H1 (cell line): ENCODE results near the gene PPP2R3B. TPM values are rescaled to one million over a fixed set of nuclear protein-coding genes. Genes with fewer than 3 reads are reported as not detected.

Source experiments
- CHD2 ChIP-seq: IDR thresholded peaks from 2 replicates; pipeline ENCODE4 v1.6.1; 2012; ENCODE audit warnings: low read length, improper control_type of control experiment
- HDAC2 ChIP-seq, 2 experiments: fragments of 300-600 bp in 1 of 2; sonication (generic) in 1 of 2; IDR thresholded peaks; 2 replicates each; pipeline ENCODE4 v1.6.1; 2011 to 2012; ENCODE audit warnings: low read depth in 2 of 2, low read length in 2 of 2, mild to moderate bottlenecking in 2 of 2, moderate library complexity in 2 of 2, borderline replicate concordance in 1 of 2, inconsistent platforms in 1 of 2
- polyA plus RNA-seq, 7 experiments: library from polyadenylated mRNA; depleted of rRNA in 3 of 7; stranded (reverse) in 5 of 7; unstranded in 2 of 7; fragments of >200 nt in 5 of 7; fragments of 200-250 nt in 2 of 7; gene quantifications; 1 replicate in 5 of 7; 2 replicates in 1 of 7; 4 replicates in 1 of 7; pipeline versions ENCODE4 v1.2.1 to v1.2.3, GENCODE V29; 2011 to 2013; ENCODE audit warnings: missing spikeins in 2 of 7, mixed read lengths in 2 of 7
- total RNA-seq: library from RNA; stranded (reverse); fragmentation: NEBNext Ultra II Directional; extraction: Animal tissue kit (Norgen Biotek cat#: 25700); gene quantifications from 2 replicates; pipeline ENCODE4 v1.2.1, GENCODE V29; 2021

Gene PPP2R3B
- total and polyA plus RNA-seq, 2 of the 8 experiments (the other 6 are each of a cell fraction or from before 2014, with no cell fraction given) = 47.6 to 86.7 TPM

DNA sequence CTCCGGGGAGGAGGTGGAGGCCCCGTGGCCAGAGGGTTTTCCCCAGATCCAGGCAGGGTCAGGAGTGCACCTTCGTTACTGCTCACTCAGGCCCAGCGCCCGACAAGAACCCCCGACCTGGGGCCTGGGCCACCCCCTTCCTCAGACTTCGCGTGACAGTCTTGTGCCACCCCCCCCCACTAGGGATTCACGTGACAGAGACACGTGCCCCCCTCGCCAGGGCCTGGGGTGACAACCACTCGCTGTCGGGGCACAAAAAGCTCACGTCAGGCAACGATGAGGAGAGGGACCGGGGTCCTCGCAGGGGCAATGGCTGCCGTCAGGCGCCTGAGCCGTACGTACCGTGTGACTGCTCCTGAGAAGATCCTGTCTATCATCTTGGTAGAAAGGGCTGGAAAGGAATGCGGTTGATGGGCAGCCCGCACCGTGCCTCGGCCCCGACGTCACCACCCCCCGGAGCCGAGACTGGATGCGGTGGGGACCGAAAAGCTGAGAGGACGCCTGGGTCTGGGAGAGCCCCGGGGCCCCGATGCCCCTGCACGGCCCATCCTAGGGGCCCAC is 45.1 kb downstream of the PPP2R3B start (continued):
- TF ChIP-seq HDAC2 (IDR thresholded peaks at IDR 0.05; ENCODE audit: borderline replicate concordance in 1 of 2, low read depth in 2 of 2, low read length in 2 of 2) (no peak), CHD2 (no peak)
